Right kidney (tissue), 1 donor: ENCODE measurements around the gene LAMA4.
A peak's percentile ranks its signal among the peaks of the same experiment; 100 is the strongest.
"Not testable (repeated sequence)": the region's sequence is repeated elsewhere in the genome, so short reads cannot be mapped to it uniquely, and the experiment has no call there.

Experiments
- DNase-seq: peaks from one replicate; pipeline ENCODE4 v3.0.0-alpha.2; 2016

Gene LAMA4

DNA sequence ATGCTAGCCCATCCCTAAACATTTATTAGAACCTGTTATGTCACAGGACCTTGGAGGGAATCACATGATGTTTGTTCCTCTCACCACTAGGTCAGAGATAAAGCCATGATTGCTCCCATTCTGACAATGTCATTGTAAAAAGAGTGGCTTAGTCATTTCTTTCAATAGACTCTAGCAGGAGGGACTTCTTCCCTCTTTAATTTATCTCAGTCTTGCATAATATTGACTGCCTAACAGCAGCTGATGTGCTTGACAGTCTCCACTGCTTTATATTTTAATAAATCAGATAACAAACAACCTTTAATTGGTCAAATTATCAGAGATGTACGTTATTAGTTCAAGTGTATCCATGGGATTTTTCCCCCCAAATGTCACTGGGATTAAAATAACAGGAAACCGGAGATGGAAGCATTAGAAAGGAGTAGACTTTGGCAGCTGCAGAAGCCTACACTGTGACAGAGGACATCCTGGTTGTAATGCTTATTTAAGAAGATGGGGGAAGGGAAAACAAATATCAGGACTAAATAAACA lies 39.6 kb downstream of the LAMA4 start:
- no peak for DNase-seq

DNA sequence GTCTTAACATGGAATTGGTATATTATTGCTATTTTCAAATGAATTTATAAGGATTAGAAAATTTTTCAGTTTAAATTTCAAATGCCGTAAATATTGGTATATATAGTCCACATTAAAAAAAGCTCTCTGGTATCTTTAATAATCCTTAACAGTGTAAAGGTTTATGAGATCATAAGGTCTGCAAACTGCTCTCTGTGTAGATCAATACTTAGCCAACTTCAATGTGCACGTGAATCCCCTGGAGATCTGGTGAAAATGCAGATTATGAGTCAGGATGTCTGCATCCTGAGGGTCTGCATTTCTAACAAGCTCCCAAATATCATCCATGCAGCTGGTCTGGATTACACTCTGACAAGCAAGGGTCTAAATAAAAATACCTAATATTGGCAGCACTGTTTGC lies 43.5 kb downstream of the LAMA4 start:
- DNase-seq: no peak

DNA sequence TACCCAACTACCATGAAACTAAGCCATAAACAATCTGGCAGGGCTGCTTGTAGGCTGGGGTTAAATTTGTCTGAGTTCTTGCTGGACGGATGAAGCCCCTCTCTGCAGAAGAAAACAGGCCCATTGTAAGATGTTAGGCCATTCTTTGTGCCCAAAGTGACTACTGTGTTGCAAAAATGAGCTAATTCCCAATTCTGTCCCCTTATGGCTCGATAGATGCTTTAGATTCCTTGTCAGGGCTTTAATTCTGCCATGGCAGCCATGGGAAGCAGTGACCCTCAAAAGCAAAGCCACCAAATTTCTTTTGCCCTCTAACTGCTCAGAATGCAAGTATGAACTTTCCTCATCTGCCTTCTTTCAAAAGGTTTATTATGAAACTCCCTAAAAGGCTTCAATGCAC lies 45.2 kb downstream of the LAMA4 start:
- no peak for DNase-seq

DNA sequence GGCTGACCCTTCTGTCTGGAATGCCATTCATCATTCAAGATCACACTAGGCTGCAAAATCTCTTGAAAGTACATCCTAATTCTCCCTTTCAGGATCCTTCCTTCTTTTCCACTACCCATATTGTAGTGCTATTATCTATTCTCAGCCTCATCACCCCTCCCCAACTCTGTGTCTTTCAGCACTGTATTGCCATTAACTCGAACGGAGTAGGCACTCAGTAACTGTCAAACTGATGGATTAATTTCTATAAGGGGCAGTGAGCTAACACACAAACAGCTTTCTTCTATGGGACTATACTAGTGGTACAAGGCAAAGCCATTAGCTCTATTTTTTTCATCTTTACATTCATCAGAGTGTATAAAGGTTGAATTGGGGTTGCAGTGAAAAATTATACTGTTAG lies 46.6 kb downstream of the LAMA4 start:
- DNase-seq: no peak

DNA sequence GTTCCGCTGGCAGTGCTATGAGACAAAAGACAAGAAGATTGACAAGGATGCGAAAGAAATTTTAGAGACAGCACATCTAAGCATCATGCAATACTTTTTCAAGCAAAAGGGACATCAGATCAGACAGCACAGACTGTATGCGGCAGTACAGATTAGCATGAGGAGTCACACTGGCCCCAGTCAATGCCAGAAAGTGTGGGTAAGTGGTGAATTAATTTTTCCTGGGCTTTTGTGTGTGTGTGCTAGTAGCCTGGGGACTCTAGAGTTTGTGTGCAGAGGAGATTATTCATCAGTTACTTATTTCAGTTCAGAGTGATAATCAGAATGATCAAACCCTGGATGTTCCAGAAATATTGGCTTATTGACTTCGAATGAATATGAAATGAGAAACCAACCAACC lies 47.2 kb downstream of the LAMA4 start:
- DNase-seq: no peak

DNA sequence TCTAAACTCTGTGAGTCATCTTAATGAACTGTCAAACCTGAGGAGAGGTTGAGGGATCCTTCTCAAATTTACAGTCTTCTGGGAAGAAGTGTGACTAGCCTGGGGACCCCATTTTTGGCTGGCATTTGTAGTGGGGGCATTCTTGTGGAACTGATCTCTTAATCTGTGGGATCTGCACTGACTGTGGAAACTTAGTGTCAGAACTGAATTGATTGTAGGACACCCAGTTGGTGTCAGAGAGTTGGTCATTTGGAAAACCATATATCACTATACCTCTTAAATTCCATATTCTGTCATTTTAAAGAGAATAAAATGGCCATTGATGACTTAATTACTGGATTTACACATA lies 48.3 kb downstream of the LAMA4 start:
- DNase-seq: no peak

DNA sequence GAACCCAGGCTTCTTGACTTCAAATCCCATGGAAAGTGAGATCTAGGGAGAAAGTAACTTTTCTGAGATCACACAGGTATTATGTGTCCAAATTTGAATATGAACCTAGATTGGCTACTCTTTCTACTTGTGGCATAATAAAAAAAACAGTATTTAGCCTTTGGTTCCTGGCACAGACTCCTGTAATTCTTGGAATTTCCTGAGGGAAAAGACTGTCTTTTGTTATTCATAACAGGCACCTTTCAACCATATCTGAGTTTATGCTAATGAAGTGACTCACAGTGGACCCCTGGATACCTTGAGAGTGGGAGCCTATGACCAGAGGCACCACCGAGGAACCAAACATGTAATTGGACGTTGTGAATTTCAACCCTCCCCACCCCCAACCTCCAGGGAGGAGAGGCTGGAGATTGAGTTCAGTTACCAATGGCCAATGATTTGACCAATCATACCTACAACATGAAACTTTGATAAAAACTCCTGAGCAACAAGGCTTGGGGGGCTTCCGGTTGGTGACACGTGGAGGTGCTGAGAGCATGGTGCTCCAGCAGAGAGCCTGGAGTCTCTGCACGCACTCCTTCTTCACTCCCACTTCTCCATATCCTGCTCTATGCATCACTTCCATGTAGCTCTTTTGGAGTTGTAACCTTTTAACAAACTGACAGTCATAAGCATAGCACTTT lies 48.8 kb downstream of the LAMA4 start:
- DNase-seq: no peak

DNA sequence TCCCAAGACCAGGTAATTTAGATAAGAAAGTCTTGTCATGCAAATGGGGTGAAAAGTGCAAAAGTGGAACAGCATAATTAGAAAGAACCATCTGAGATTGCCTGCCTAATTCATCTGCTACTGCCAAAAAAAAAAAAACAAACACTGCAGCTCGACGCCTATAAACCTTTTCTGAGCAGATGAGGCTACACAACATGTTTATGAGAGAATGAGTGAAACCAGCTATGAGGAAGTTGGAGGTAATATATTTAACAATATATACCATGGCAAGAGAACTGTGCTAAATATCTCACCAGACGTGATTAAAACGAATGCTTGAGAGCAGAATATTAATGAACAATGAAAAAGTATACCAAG lies 50.0 kb downstream of the LAMA4 start:
- DNase-seq: no peak

DNA sequence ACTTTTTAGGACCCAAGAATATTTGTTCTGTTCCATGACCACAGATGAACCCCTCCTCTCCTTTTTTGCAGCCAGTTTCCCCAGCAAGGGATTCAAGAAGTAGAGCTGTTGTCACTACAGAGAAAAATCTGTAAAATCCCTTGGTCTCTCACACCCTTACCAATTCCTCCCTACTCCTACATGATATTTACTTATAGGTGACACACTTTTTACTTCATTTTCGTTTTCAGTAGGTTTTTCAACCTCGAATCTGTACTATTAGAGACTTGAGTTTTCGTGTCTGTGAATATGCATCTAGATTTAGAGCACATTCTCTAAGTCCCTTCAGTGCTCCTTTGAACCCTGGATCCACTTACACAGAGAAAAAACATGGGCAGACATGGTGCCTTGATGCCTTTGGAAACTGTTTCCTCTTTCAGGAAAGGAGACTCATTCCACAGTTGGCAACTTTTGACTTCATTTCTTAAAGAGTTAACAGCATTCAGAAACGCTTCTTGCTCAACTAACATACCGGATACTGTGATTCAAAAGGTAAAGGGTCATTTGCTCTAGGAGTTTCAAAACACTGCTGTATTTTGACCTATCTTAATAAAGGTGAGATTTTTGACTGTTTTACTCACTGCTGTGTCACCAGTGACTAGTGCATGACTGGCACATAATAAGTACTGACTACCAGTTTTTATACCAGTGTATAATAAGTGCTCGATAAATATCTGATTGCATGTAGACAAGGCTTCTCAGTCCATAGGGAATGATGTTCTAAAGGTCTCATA lies 50.6 kb downstream of the LAMA4 start:
- no peak for DNase-seq

DNA sequence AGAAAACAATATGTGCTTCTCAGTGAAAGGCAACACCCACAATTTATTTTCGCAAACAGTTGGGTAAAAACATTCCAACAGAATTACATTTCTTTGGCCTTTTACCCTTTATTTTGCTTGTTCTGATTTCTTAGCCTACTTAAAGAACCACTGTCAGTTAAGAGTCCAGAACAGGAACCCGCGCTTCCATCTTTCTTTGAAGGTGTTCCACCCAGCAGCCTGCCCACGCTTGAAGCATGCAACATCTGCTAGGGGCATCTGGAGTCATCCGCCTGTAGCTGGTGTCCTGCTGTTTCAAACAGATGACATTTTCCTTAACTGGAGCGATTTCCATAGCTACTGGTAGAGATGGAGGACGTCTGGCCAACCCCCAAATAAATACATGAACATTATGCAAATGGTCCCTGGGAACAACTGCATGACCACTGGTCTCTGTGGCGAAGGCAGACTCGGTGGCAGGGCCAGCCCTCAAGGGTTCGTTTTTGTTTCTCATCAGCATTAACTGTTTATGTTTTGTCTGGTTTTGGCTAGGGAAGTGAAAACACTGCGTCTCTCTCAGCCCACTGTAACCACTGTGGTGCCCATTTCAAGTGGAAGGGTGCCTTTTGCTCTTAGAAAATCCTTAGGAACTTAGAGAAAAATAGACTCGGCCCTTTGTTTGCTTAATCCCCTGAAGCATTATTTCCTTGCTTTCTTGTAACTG lies 51.6 kb downstream of the LAMA4 start:
- DNase-seq: no peak

DNA sequence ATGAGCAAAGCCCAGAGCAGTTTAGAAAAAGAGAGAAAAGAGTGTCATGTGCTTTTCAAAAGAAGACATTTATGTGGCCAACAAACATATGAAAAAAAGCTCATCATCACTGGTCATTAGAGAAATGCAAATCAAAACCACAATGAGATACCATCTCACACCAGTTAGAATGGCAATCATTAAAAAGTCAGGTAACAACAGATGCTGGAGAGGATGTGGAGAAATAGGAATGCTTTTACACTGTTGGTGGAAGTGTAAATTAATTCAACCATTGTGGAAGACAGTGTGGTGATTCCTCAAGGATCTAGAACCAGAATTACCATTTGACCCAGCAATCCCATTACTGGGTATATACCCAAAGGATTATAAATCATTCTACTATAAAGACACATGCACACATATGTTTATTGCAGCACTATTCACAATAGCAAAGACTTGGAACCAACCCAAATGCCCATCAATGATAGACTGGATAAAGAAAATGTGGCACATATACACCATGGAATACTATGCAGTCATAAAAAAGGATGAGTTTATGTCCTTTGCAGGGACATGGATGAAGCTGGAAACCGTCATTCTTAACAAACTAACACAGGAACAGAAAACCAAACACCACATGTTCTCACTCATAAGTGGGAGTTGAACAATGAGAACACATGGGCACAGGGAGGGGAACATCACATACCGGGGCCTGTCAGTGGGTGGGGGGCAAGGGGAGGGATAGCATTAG lies 54.0 kb downstream of the LAMA4 start:
- DNase-seq: not testable (repeated sequence)

DNA sequence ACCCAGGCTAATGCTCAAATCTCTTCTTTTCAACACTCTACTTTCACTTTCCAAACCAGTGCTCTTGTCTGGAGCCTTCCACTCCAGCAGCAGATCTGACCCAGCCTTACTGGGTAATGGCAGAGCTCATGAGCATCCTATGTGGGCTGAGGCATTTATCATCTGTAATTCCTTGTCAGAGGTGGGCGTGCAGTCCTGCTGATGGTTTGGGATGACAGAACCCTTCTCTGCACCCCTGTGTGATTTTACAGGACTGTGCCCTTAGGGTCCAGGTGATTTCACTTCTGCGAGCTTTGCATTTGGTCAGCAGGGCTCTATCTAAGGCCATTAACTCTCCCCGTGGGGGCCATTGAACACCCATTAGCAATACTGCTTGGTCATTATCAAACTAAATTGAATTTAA lies 55.4 kb downstream of the LAMA4 start:
- DNase-seq: no peak

DNA sequence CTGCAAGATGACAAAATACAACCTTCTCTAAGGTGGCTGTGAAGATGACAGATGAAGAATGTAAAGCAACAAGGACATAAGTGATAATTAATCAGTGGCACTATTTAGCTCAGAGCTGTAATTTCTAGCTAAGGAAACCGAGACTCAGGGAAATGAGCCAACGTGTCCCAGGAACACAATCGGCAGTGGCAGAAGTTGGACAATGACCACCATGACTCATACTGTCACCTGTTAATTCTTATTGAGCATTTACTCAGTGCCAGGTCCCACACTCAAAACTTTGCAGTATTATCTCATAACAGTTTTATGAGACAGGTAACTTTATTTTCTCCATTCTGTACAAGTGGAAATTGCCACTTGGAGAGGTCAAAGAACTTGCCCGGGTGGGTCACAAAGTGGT lies 55.8 kb downstream of the LAMA4 start:
- no peak for DNase-seq

DNA sequence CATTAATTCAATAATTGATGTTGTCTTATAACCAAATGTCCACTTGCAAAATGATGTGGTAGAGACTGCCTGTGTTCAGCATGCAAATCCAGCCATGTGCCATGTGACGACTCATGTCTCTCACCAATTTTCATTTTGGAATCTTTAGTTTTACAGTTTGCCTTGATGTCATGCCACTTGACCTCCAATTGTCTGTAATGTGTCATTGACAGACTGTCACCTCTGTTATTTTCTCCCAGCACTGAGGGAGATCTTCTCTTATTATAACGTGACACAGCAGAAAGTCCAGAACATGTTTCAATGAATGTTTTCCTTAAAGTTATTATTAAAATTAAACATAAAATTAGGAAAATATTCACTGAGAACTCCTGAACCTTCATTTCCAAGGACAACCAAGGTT lies 56.7 kb downstream of the LAMA4 start:
- DNase-seq: no peak

DNA sequence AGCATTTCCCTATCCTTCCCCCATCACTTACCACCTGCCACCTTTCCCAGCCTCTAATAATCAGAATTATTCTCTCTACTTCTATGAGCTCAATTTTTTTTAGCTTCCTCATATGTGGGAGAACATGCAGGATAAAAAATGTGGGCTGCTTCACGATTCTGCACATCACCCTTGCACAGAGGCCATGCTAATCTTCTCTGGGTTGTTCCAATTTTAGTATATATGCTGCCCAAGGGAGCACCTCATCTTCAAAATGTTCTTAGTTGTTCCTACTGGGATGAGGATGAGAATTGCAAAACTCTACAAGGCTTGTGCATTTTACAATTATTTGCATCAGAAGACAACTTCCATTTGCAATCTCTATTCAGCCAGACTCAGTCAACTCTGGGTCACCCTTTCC lies 58.1 kb downstream of the LAMA4 start:
- no peak for DNase-seq

DNA sequence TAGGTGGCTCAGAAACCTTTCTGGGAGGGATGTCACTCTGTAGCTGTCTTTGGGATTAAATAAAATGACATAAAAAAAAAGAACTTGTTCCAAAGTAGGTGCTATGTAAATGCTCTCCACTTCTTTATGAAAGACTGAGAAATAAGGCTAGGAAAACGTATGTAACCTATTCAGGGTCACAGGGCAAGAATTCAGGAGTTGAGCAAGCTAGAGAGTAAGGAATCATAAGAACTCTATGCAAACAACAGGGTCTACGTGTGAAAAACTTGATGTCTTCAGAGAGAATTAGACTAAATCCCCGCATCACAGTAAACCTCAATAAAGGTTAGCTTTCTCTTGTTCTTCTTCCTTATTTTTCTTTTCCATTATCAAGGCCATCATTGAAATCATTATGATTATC lies 59.2 kb downstream of the LAMA4 start:
- no peak for DNase-seq

DNA sequence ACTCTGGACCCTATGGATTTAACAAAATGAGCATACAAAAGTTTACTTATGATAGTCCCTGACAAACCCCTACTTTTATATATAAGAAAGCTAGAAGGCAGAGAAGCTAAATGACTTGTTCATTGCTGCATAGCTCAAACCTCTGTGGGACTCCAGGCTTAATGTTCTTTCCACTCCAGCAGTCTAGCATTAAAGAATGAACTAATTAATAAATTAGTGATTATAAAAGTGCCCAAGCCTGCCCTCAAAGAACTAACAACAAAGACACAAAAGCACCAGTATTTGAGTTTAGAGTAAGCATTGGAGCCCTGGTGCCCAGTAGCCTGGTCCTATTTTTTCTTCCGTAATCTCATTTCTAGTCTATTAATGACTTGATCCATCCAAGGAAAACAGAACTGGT lies 59.9 kb downstream of the LAMA4 start:
- no peak for DNase-seq

DNA sequence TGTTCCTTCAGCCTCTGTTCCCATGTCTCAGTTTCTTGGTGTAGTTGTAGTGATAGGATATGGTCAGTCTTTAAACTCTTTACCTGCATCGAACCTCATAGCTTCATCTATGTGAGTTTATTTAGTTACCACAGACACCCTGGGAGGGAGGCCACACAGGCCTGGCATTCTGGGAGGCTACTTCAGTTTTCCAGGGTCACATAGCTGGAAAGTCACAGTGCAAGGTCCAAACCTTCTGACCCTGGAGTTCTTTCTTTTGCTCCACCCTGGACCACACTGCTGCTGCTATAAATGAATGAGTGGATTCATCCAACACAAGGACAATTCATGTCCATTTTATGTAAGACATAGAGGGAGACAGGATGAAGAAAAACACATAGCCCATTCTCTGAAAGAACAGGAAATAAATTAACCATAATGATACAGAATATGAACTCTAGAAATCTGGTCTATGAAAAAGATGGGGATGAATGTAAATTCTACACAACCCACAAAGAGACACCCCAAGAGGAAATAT lies 60.8 kb downstream of the LAMA4 start:
- no peak for DNase-seq

DNA sequence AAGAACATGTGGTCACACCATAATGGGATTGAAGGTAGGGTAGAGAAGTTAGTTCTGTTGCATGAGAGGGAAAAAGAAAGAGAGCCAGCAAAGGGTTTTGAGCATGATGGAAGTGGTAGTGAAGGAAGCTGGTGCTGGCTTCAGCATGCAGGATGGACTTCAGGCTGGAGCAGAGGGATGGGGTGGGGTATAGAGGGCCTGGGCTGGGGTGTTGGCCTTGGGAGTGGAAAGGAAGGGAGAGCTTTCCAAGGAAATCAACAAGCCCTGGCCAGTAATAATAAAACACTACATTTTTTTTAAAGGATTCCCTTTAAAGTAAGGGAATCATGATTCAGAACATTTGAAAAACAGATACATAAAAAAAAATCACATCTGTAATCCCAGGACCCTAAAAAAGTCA lies 61.2 kb downstream of the LAMA4 start:
- DNase-seq: no peak

DNA sequence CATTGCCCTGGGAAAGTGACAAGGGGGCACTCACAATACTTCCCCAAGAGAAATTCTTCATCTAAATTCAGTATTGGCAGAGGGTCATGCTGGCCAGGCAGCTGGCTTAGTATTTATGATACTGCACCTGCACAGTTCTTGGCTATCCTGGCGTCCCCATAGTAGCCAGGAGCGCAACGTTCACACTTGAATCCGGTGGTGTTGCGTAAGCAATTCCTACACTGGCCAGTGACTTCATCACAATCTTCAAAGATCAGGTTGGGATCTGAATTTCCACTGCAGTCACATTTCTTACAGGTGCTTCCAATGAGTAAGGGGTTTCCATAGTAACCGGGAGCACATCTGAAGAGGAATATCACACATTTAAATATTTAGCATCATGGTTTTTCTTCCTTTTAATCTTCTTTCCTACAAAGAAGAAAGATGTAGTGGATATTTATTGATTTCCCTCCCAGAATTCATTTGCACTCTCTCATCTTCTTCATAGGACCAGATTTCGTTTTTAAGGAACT lies 62.8 kb downstream of the LAMA4 start:
- no peak for DNase-seq

DNA sequence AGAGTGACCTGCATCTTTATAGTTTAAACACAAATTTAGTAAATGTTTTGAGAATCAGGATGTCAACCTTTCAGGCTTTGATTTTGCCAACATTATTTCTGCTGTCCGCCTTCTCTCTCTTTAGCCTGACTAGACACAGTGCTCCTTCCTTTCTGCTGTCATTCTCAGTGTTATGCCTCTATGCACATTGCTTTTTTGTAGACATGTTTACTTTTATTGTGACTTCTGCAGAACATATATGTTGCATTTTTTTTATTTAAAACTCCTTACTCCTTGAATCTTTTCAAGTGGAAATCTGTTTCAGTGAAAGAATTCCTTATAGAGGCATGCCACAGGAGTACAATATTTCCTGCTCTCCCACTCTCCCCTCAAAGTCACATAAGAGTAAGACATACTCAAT lies 64.2 kb downstream of the LAMA4 start:
- no peak for DNase-seq

DNA sequence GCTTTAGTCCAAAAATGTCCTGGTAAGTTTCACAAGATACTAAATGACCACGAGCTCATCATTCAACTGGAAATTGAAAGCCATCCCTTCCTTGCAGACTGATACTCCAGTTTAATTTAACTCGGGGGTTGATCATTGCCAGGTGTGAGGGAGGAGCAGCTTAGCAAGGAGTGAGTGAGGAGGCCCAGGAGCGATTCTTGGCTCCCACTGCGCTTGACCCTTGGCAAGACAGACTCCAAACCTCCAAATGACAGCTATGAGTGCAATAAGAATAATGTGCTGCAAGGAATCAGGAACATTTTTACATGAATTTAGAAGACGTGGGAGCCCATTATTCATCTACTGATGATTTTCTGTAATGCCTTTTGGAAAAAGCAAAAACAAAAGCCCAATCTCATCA lies 64.9 kb downstream of the LAMA4 start:
- peak; percentile 21 for DNase-seq
